LNCAP (cell line): ENCODE measurements around the gene UGT8.

Experiments used
- TF ChIP-seq, protein P1 (sequence below): fragments of 450-650 bp; IDR thresholded peaks from 2 replicates; pipeline ENCODE4 v1.5.1; 2017; ENCODE audit warnings: mild to moderate bottlenecking

The UGT8 gene

DNA sequence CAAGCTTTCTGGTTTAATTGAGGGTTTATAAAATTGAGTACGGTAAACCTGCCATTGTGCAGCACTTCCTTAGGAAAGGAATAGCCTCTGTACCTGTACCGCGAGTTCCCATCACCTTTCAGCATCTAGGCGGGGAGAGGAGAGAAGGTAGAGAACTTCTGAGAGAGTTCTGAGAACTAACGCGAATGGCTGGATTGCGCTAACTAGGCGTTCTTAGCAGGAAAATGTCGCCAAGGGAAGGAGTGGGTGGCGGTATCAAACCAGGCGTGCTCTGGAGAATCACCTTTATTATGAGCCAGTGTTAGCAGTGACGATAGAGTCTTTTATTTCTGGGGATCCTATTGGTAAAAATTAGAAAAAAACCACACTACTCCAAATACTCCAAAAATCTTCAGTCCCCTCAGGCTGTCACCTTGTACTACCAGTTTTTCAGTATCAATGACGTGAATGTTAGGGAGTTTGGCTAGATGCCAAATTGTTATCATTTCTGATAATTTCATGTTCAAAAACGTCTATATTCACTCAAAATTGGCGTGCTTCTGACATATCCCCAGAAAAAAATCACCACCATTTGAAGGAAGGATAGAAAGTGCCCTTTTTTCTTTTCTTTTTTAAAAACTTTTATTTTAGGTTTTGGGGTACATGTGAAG is 1.4 kb downstream of the UGT8 start:
- TF ChIP-seq, protein P1, sequence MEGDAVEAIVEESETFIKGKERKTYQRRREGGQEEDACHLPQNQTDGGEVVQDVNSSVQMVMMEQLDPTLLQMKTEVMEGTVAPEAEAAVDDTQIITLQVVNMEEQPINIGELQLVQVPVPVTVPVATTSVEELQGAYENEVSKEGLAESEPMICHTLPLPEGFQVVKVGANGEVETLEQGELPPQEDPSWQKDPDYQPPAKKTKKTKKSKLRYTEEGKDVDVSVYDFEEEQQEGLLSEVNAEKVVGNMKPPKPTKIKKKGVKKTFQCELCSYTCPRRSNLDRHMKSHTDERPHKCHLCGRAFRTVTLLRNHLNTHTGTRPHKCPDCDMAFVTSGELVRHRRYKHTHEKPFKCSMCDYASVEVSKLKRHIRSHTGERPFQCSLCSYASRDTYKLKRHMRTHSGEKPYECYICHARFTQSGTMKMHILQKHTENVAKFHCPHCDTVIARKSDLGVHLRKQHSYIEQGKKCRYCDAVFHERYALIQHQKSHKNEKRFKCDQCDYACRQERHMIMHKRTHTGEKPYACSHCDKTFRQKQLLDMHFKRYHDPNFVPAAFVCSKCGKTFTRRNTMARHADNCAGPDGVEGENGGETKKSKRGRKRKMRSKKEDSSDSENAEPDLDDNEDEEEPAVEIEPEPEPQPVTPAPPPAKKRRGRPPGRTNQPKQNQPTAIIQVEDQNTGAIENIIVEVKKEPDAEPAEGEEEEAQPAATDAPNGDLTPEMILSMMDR: no peak

DNA sequence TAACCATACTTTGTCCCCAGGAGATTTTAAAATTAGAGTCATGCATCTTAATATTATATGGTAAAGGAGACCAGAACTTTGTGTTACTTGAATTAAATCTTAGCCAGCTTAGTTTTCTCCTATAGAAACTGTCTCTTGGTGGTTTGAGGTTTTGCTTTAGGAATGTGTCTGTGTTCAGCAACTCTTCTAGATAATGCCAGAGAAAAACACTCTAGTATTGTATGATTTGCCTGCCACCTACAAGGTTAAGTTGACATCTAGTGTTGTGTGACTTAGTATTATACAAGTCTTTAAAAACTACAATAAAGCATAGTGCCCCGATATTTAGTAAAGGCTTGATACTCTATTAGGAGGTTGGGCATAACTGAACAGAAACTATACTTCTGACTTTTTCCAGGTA is 2.1 kb downstream of the UGT8 start:
- TF ChIP-seq, protein P1: no peak

DNA sequence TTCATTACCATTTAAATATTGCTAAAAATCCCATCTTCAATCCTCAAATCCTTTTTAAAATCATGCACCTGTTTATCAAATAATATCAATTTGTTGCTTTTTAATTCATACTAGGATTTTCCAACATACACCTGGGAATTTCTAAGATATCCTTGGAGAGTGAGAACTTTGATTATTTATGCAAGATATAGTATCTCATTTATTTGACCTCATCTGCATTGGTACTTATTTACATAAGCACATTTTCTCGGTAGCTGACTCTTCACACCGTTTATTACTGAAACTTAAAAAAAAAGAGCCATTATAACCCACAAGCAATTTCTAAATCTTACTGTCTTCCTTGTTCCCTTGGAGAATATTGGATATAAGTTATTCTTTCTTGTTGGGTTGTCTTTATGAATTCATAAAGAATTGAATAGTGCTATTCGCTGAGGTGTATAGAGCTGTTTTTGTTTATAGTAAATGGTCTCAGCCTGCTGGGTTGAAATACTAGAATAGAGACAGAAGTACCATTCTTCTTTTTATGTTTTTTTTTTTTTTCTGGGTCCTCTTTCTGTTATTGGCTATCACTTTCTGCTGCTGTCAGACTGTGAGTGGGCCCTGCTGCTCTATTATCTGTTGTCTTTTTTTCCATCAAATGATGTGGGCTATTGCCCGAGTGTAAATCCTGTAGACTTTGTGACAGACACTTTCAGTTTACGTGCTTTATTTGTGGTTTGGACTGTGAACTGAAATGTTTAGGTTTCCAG is 2.9 kb downstream of the UGT8 start:
- TF ChIP-seq, protein P1: no peak

DNA sequence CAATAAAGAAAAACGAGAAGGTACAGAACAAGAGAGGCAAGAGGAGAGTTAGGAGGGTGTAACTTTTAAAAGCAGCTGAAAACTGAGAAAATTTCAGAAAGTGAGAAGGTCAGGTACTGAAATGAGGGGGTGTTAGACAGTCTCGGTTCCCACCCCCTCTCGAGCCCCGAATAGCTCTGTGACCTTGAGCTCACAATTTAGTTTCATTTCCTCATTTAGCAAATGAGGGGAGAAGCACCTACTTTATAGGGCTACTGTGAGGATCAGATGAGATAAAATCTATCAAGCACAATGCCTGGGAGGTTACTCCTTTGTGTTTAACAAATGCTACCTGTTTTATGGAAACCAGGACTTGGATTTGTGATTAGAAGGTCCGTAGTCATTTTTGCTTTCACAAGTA is 4.9 kb downstream of the UGT8 start:
- TF ChIP-seq, protein P1: no peak

DNA sequence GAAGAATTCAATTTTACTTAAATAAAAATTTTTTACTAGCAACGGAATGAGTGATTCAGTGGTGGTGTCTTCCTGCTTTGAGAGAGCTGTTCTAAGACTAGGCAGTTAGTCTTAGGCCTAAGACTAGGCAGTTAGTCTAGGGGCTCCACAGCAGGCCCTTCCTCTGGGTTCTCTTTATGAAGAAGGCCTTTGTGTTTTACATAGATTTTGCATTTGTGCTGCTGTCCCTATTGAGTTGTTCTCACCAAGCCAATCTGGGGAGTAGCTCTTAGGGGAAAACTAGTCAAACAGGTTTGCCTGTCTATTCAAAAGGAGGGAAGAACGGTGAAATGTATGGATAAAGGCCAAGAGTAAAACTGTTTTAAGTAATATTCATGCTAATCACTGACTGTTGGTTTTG is 7.6 kb downstream of the UGT8 start:
- TF ChIP-seq, protein P1: no peak

DNA sequence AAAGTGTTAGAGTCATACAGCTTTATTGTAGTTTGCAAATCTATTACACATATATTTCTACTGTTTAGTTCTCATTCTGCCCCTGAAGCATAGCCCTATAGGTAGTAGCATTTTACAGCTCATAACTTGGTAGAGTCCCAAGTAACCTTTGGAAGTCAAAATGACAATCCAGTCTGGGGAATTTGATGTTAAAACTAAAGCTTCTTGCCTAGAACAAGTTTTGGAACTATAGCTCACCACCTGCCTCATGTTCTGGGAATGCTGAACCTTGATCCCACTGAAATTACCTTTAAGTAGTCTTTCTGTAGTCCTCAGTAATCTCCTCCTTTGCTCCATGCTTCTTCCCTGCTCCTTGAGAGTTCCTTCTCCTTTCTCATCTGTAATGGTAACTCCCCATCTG is 8.4 kb downstream of the UGT8 start:
- TF ChIP-seq, protein P1: no peak

DNA sequence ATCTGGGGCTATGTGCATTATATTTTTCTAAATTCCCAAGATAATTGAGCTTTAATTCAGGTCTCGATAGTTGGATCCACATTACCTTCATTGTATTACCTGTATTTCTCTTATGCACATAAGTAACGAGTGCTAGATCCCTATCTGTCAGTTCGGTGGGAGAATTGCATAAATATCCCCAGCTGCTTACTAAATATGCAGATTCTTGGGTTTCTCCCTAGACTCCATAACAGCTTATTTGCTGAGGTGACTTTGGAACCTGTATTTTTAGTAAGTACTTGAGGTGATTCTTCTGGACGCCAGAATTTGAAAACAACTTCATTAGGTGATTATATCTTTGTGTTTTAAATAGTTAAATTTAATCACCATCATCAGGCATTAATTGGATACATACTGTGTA is 15.0 kb downstream of the UGT8 start:
- TF ChIP-seq, protein P1: no peak
